Sigmoid colon (tissue), 7 donors: ENCODE measurements around the gene NCOA6. TPM values are rescaled to one million over a fixed set of nuclear protein-coding genes. Genes with fewer than 3 reads are reported as not detected.

Source experiments
- DNase-seq: peaks from one replicate; pipeline ENCODE4 v3.0.0-alpha.2; 2019
- H3K27ac ChIP-seq, 4 donors: fragments of 200-600 bp; sonication (generic); one replicate each; pipeline ENCODE4 v1.5.1; 2016 to 2019; ENCODE audit warnings: mild to moderate bottlenecking in 1 of 4
- H3K27me3 ChIP-seq, 3 donors: fragments of 200-600 bp; sonication (generic); one replicate each; pipeline ENCODE4 v1.5.1; 2019; ENCODE audit warnings: mild to moderate bottlenecking in 1 of 3
- H3K36me3 ChIP-seq, 4 donors: fragments of 200-600 bp; sonication (generic); one replicate each; pipeline ENCODE4 v1.5.1; 2016 to 2019
- H3K4me1 ChIP-seq, 4 donors: fragments of 200-600 bp; sonication (generic); one replicate each; pipeline ENCODE4 v1.5.1; 2017 to 2019
- H3K4me3 ChIP-seq, 4 donors: fragments of 200-600 bp; sonication (generic); one replicate each; pipeline ENCODE4 v1.5.1; 2017 to 2019; ENCODE audit warnings: mild to moderate bottlenecking in 2 of 4, moderate library complexity in 1 of 4
- H3K9me3 ChIP-seq, 4 donors: fragments of 200-600 bp in 3 of 4; sonication (generic) in 3 of 4; one replicate each; pipeline versions ENCODE4 v1.5.1 to v1.6.1; 2013 to 2019
- CTCF ChIP-seq, 4 experiments: fragments of 450-650 bp in 3 of 4; fragments of 200-600 bp in 1 of 4; IDR thresholded peaks; one replicate each; pipeline ENCODE4 v1.5.1; 2016 to 2019; ENCODE audit warnings: antibody characterized with exemption in 4 of 4, mild to moderate bottlenecking in 3 of 4, moderate library complexity in 2 of 4
- EP300 ChIP-seq, 4 donors: sonication (generic); formaldehyde crosslinking; IDR thresholded peaks; one replicate each; pipeline ENCODE4 v1.6.1; 2017; ENCODE audit warnings: antibody characterized with exemption in 4 of 4
- POLR2A ChIP-seq, 2 donors: fragments of 450-650 bp; IDR thresholded peaks; one replicate each; pipeline ENCODE4 v1.6.1; 2016; ENCODE audit warnings: antibody characterized with exemption in 2 of 2, mild to moderate bottlenecking in 2 of 2, moderate library complexity in 2 of 2
- POLR2AphosphoS5 ChIP-seq, 4 donors: sonication (generic); formaldehyde crosslinking; IDR thresholded peaks; one replicate each; pipeline ENCODE4 v1.6.1; 2017; ENCODE audit warnings: antibody characterized with exemption in 4 of 4
- WGBS, 2 donors: extraction: QIAGEN DNeasy Blood & Tissue Kit; methylation state at CpG; one replicate each; pipeline ENCODE4 v1.1.7; 2013; 5-methylcytosine and 5-hydroxymethylcytosine counted together
- intact Hi-C: fragments of 100-400 bp; cut with DNase I; formaldehyde crosslinking; loops from one replicate; pipeline ENCODE4 v1.15.1; 2023
- polyA plus RNA-seq, 3 donors: library from polyadenylated mRNA; stranded (reverse); fragments of 200-250 nt; gene quantifications; one replicate each; pipeline ENCODE4 v1.2.3, GENCODE V29; 2013
- total RNA-seq, 4 donors: library from RNA; depleted of rRNA; stranded (reverse); fragments of >200 nt; gene quantifications; one replicate each; pipeline ENCODE4 v1.1.0, GENCODE V29; 2016
- donor health status: healthy with polysubstance abuse.
- donor health status: Bipolar disorder and iron deficiency.
- donor health status: healthy.

NCOA6 gene
- total and polyA plus RNA-seq, 7 donors, result 16.9 to 24.9 (median 21.8) TPM

- no peaks in the 10 kb centered on the region for H3K36me3 ChIP-seq
- H3K27me3 ChIP-seq, result no peaks in the 10 kb centered on the region
- 0 to 1% methylated on average over 68 of the region's 68 CpGs for WGBS, 2 donors
- TF ChIP-seq CTCF (IDR thresholded peaks at IDR 0.05) (no peak), POLR2AphosphoS5 (IDR thresholded peaks at IDR 0.05) (no peak)
- no peaks in the 10 kb centered on the region for H3K9me3 ChIP-seq
- H3K27ac ChIP-seq, result peak overlapping the region; percentile 83 to 95 (median 92)
- DNase-seq, result peak; percentile 80
- peaks cover 0 to 48% (median 26%) of the 10 kb centered on the region in 4 donors for H3K4me1 ChIP-seq
- peak overlapping the region; percentile 70 to 89 (median 78) for H3K4me3 ChIP-seq
- intact Hi-C loops, result loop anchor here (5.0 kb wide), 1 partner anchor 47 kb away; the partner anchor contains the start of gene GGT7
These were observed 483 bp downstream of the NCOA6 start for GRCh38 chr20:34824806-34825529.

- intact Hi-C loops, result no loop called here
- no peak for TF ChIP-seq EP300 (IDR thresholded peaks at IDR 0.05)
- TF ChIP-seq POLR2A (IDR thresholded peaks at IDR 0.05), result peak in 1 of 2 donors; percentile 58
- peak; percentile 31 to 72 (median 67) for TF ChIP-seq POLR2AphosphoS5 (IDR thresholded peaks at IDR 0.05)
- no peak for TF ChIP-seq CTCF (IDR thresholded peaks at IDR 0.05)
- H3K4me1 ChIP-seq, result peaks cover 0 to 54% (median 28%) of the 10 kb centered on the region in 4 donors
These were observed 1.0 kb downstream of the NCOA6 start for GRCh38 chr20:34824452-34824805.

GRCh38 chr20:34824026-34824425 lies 1.4 kb downstream of the NCOA6 start:
- Histone ChIP-seq H3K9me3 (no peaks in the 10 kb centered on the region), H3K27me3 (no peaks in the 10 kb centered on the region), H3K36me3 (no peaks in the 10 kb centered on the region), H3K4me3 (peak overlapping the region in 3 of 4 donors; percentile 70 to 89 (median 78)), H3K27ac (peak overlapping the region; percentile 83 to 95 (median 92)), H3K4me1 (peaks cover 0 to 58% (median 33%) of the 10 kb centered on the region in 4 donors)
- no peak for DNase-seq
- TF ChIP-seq EP300 (IDR thresholded peaks at IDR 0.05) (no peak), POLR2AphosphoS5 (IDR thresholded peaks at IDR 0.05) (no peak), CTCF (IDR thresholded peaks at IDR 0.05) (no peak), POLR2A (IDR thresholded peaks at IDR 0.05) (no peak)
- WGBS, 2 donors, result 11 to 19% methylated on average over 1 of the region's 1 CpG
- intact Hi-C loops, result no loop called here

More at GRCh38 chr20:34824452-34824805, 1.0 kb downstream of the NCOA6 start:
- peak overlapping the region; percentile 70 to 89 (median 78) for H3K4me3 ChIP-seq
- peak; percentile 71 for DNase-seq
- H3K9me3 ChIP-seq, result no peaks in the 10 kb centered on the region
- H3K27me3 ChIP-seq, result no peaks in the 10 kb centered on the region
- WGBS, 2 donors, result 2 to 4% methylated on average over 2 of the region's 2 CpGs
- H3K36me3 ChIP-seq, result no peaks in the 10 kb centered on the region
- peak overlapping the region; percentile 83 to 95 (median 92) for H3K27ac ChIP-seq

GRCh38 chr20:34820805-34821578 lies 4.5 kb downstream of the NCOA6 start:
- DNase-seq, result no peak
- no peak for TF ChIP-seq POLR2AphosphoS5 (IDR thresholded peaks at IDR 0.05)
- TF ChIP-seq EP300 (IDR thresholded peaks at IDR 0.05), result no peak
- H3K27ac ChIP-seq, result no peak overlapping the region
- no peaks in the 10 kb centered on the region for H3K36me3 ChIP-seq
- no peak overlapping the region for H3K4me3 ChIP-seq
- no peaks in the 10 kb centered on the region for H3K9me3 ChIP-seq
- intact Hi-C loops, result no loop called here
- peaks cover 0 to 72% (median 52%) of the 10 kb centered on the region in 4 donors for H3K4me1 ChIP-seq
- H3K27me3 ChIP-seq, result no peaks in the 10 kb centered on the region
- 37 to 61% methylated on average over 8 of the region's 8 CpGs for WGBS, 2 donors

GRCh38 chr20:34817801-34818200 lies 7.7 kb downstream of the NCOA6 start:
- intact Hi-C loops, result no loop called here
- H3K4me1 ChIP-seq, result peaks cover 0 to 51% (median 45%) of the 10 kb centered on the region in 4 donors

More at GRCh38 chr20:34817801-34818200, 7.7 kb downstream of the NCOA6 start:
- Histone ChIP-seq H3K4me3 (no peak overlapping the region), H3K36me3 (no peaks in the 10 kb centered on the region), H3K9me3 (no peaks in the 10 kb centered on the region), H3K27ac (no peak overlapping the region), H3K27me3 (no peaks in the 10 kb centered on the region)
- no peak for DNase-seq
- 48 to 49% methylated on average over 2 of the region's 2 CpGs for WGBS, 2 donors
- TF ChIP-seq POLR2AphosphoS5 (IDR thresholded peaks at IDR 0.05) (no peak), CTCF (IDR thresholded peaks at IDR 0.05) (no peak), EP300 (IDR thresholded peaks at IDR 0.05) (no peak), POLR2A (IDR thresholded peaks at IDR 0.05) (no peak)
